Measurements from ENCODE around the gene ZNF329. TPM values are rescaled to one million over a fixed set of nuclear protein-coding genes. Genes with fewer than 3 reads are reported as not detected.

ZNF329 gene
- total RNA-seq, 1 experiment from 2014 or later = 9.8 TPM

- Histone ChIP-seq H3K36me3 (peaks cover 16% of the 10 kb centered on the region), H3K4me3 (no peak overlapping the region), H3K27me3 (no peaks in the 10 kb centered on the region), H3K9me3 (peaks cover 58% of the 10 kb centered on the region)
- DNase-seq = no peak
Measured at GRCh38 chr19:58134244-58134643, 16.3 kb downstream of the ZNF329 start.

- peaks cover 30% of the 10 kb centered on the region for H3K36me3 ChIP-seq
- no peaks in the 10 kb centered on the region for H3K27me3 ChIP-seq
- DNase-seq = no peak
- no peak overlapping the region for H3K4me3 ChIP-seq
- H3K9me3 ChIP-seq = peaks cover 69% of the 10 kb centered on the region
Measured at GRCh38 chr19:58129284-58129683, 21.3 kb downstream of the ZNF329 start.

GRCh38 chr19:58128041-58128685 is 22.4 kb downstream of the ZNF329 start:
- Histone ChIP-seq H3K9me3 (peaks cover 65% of the 10 kb centered on the region), H3K27me3 (no peaks in the 10 kb centered on the region), H3K4me3 (no peak overlapping the region), H3K36me3 (peaks cover 30% of the 10 kb centered on the region)
- DNase-seq = no peak

DNA sequence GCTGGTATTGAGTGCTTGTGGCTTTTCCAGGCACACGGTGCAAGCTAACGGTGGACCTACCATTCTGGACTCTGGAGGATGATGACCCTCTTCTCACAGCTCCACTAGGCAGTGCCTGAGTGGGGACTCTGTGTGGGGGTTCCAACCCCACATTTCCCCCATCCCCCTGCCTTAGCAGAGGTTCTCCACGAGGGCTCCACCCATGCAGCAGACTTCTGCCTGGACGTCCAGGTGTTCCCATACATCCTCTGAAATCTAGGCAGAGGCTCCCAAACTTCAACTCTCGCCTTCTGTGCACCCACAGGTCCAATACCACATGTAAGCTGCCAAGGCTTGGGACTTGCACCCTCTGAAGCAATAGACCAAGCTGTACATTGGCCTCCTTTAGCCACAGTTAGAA is 27.2 kb downstream of the ZNF329 start:
- Histone ChIP-seq H3K4me3 (no peak overlapping the region), H3K27me3 (no peaks in the 10 kb centered on the region), H3K9me3 (peaks cover 54% of the 10 kb centered on the region), H3K36me3 (peaks cover 11% of the 10 kb centered on the region)
- no peak for DNase-seq

- Histone ChIP-seq H3K9me3 (peaks cover 31% of the 10 kb centered on the region), H3K27me3 (no peaks in the 10 kb centered on the region), H3K36me3 (no peaks in the 10 kb centered on the region), H3K4me3 (no peak overlapping the region)
- DNase-seq = no peak
Measured at GRCh38 chr19:58118979-58119733, 31.4 kb downstream of the ZNF329 start.

- H3K36me3 ChIP-seq = no peaks in the 10 kb centered on the region
- peaks cover 27% of the 10 kb centered on the region for H3K9me3 ChIP-seq
- no peak for DNase-seq
- no peak overlapping the region for H3K4me3 ChIP-seq
- H3K27me3 ChIP-seq = no peaks in the 10 kb centered on the region
Measured at GRCh38 chr19:58117841-58118575, 32.6 kb downstream of the ZNF329 start.

GRCh38 chr19:58108546-58108817 is 42.1 kb downstream of the ZNF329 start:
- Histone ChIP-seq H3K4me3 (no peak overlapping the region), H3K9me3 (peaks cover 31% of the 10 kb centered on the region), H3K36me3 (no peaks in the 10 kb centered on the region), H3K27me3 (no peaks in the 10 kb centered on the region)
- no peak for DNase-seq

- Histone ChIP-seq H3K27me3 (no peaks in the 10 kb centered on the region), H3K9me3 (peaks cover 34% of the 10 kb centered on the region)
- no peak for DNase-seq
Measured at GRCh38 chr19:58107778-58108545, 42.6 kb downstream of the ZNF329 start.

GRCh38 chr19:58098682-58098998 is 51.9 kb downstream of the ZNF329 start:
- DNase-seq = no peak
- no peaks in the 10 kb centered on the region for H3K36me3 ChIP-seq
- no peaks in the 10 kb centered on the region for H3K27me3 ChIP-seq
- H3K4me3 ChIP-seq = no peak overlapping the region; the same call in 1 of the 2 replicates
- H3K9me3 ChIP-seq = peaks cover 15% of the 10 kb centered on the region

More at GRCh38 chr19:58107778-58108545, 42.6 kb downstream of the ZNF329 start:
- no peaks in the 10 kb centered on the region for H3K36me3 ChIP-seq
- no peak overlapping the region for H3K4me3 ChIP-seq

DNA sequence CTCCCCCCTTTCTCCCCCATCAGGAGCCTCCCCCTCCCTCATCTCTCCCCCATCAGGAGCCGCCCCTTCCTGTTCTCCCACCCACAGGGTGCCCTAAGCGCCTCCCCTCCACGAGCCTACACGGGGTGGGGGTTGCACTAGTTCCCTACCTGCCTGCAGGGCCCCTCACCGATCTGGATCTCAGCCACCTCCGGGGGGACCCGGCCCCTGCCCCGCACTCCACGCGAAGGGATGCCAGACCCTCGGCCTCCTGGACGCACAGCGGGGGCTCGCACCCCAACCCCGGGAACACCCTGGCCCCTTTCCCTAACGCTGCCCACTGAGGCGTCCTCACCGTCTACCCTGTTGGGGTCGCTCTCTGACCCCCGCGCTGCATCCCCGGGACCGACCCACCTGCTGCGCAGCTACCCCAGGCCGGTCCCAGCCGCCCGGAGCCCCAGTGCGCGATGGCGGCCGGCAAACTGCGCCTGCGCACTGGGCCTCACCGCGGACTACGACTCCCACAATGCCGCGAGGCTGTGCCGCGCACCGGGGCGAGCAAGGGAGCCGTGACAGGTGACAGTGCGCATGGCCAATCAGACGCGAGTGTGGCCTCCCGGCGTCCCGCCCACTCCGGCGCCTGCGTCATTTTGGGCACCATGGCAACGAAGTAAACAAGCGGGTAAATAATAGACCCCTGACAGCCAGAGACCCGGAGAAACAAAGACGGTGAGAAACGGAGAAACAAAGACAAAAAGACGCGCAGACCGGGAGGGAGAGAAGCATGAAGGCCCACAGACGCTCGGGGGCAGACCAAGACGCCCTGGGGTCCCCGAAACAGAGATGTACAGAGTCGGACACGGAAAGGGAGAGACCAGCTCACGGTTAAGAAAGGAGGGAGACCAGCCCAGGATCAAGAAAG is 52.6 kb downstream of the ZNF329 start, which contains the start of gene ZSCAN18:
Gene ZSCAN18, minus strand, starts transcription at position 451 of the 901 bp plus-strand sequence. CDS start 7,964 bp downstream, outside the sequence.
- H3K9me3 ChIP-seq = peaks cover 9% of the 10 kb centered on the region
- peak within 1 kb of the TSS; percentile 40 for H3K4me3 ChIP-seq
- H3K27me3 ChIP-seq = no peaks in the 10 kb centered on the region
- H3K36me3 ChIP-seq = no peaks in the 10 kb centered on the region
- peak; percentile 64 for DNase-seq

DNA sequence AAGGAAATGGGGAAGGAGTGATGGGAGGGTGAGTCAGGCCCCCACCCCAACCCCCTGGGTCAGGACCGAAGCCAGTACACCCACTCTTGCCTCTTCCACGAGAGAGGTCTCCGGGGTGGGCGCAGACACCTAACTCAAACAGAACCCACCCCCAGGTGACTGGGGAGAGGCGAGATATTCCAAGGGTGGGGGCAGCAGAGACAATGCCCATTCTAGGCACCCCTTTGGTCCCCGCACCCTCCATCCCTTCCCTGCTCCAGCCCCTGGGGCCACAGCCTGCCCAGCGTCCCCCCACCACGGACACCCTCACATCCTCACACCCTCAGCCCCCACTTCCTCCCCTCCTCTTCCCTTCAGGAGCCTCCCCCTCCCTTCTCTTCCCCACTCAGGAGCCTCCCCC is 53.2 kb downstream of the ZNF329 start:
- no peaks in the 10 kb centered on the region for H3K36me3 ChIP-seq
- DNase-seq = no peak
- H3K4me3 ChIP-seq = no peak overlapping the region
- H3K9me3 ChIP-seq = peaks cover 9% of the 10 kb centered on the region
- no peaks in the 10 kb centered on the region for H3K27me3 ChIP-seq

GRCh38 chr19:58096884-58097283 is 53.7 kb downstream of the ZNF329 start:
- DNase-seq = no peak
- Histone ChIP-seq H3K4me3 (no peak overlapping the region), H3K9me3 (peaks cover 9% of the 10 kb centered on the region), H3K36me3 (no peaks in the 10 kb centered on the region), H3K27me3 (no peaks in the 10 kb centered on the region)

GRCh38 chr19:58095328-58095727 is 55.3 kb downstream of the ZNF329 start:
- H3K4me3 ChIP-seq = no peak overlapping the region
- H3K36me3 ChIP-seq = no peaks in the 10 kb centered on the region
- H3K27me3 ChIP-seq = no peaks in the 10 kb centered on the region
- peaks cover 9% of the 10 kb centered on the region for H3K9me3 ChIP-seq
- DNase-seq = no peak

GRCh38 chr19:58093071-58093470 is 57.5 kb downstream of the ZNF329 start:
- peaks cover 5% of the 10 kb centered on the region; the same call in 1 of the 2 replicates for H3K9me3 ChIP-seq

GRCh38 chr19:58091251-58091995 is 59.2 kb downstream of the ZNF329 start:
- Histone ChIP-seq H3K9me3 (peaks cover 3% of the 10 kb centered on the region; the same call in 1 of the 2 replicates), H3K4me3 (no peak overlapping the region), H3K27me3 (no peaks in the 10 kb centered on the region), H3K36me3 (no peaks in the 10 kb centered on the region)
- DNase-seq = no peak

More at GRCh38 chr19:58093071-58093470, 57.5 kb downstream of the ZNF329 start:
- Histone ChIP-seq H3K4me3 (no peak overlapping the region), H3K36me3 (no peaks in the 10 kb centered on the region), H3K27me3 (no peaks in the 10 kb centered on the region)
- no peak for DNase-seq

Data from MG63 (cell line).